CD14-positive monocyte (primary cell): Measurements from ENCODE around the gene TFB1M. TPM values are rescaled to one million over a fixed set of nuclear protein-coding genes. Genes with fewer than 3 reads are reported as not detected.

Experiments used
- DNase-seq, 3 donors: peaks; one replicate each; pipeline ENCODE4 v3.0.0-alpha.2; 2011 to 2022
- H2AFZ ChIP-seq: 2 replicates; pipeline ENCODE4 v1.6.0; 2012; ENCODE audit warnings: mild to moderate bottlenecking, low read depth, low read length, inconsistent platforms; ENCODE audit not compliant: insufficient read depth, poor library complexity, severe bottlenecking
- H3K27ac ChIP-seq, 2 donors: 1 replicate in 1 of 2; 2 replicates in 1 of 2; pipeline ENCODE4 v1.5.1; 2012 to 2013; ENCODE audit warnings: low read length in 2 of 2, control low read depth in 1 of 2, inconsistent platforms in 1 of 2, low read depth in 1 of 2, mild to moderate bottlenecking in 1 of 2
- H3K27me3 ChIP-seq, 2 donors: one replicate each; pipeline versions ENCODE4 v1.6.0 to v1.6.1; 2011 to 2013; ENCODE audit warnings: low read length in 2 of 2; ENCODE audit not compliant: control insufficient read depth in 2 of 2, insufficient read depth in 2 of 2
- H3K36me3 ChIP-seq, 2 donors: replicated peaks in 1 of 2; 1 replicate in 1 of 2; 2 replicates in 1 of 2; pipeline versions ENCODE4 v1.5.1 to v1.6.1; 2012 to 2013; ENCODE audit warnings: low read length in 2 of 2, control low read depth in 1 of 2, inconsistent platforms in 1 of 2, mild to moderate bottlenecking in 1 of 2; ENCODE audit not compliant: insufficient read depth in 2 of 2, control insufficient read depth in 1 of 2
- H3K4me1 ChIP-seq, 2 donors: 1 replicate in 1 of 2; 2 replicates in 1 of 2; pipeline versions ENCODE4 v1.5.1 to v1.6.1; 2012 to 2013; ENCODE audit warnings: low read length in 2 of 2, control low read depth in 1 of 2, inconsistent platforms in 1 of 2, mild to moderate bottlenecking in 1 of 2, moderate library complexity in 1 of 2; ENCODE audit not compliant: insufficient read depth in 2 of 2, control insufficient read depth in 1 of 2
- H3K4me2 ChIP-seq: replicated peaks from 2 replicates; pipeline ENCODE3; 2012; ENCODE audit warnings: low read length, moderate library complexity, mild to moderate bottlenecking; ENCODE audit not compliant: poor library complexity, severe bottlenecking; ENCODE audit errors: extremely low read depth
- H3K4me3 ChIP-seq, 3 experiments: fragments of 200-600 bp in 1 of 3; sonication (generic) in 1 of 3; replicated peaks in 1 of 3; 1 replicate in 2 of 3; 2 replicates in 1 of 3; pipeline ENCODE4 v1.5.1; 2011 to 2013; ENCODE audit warnings: low read length in 3 of 3, mild to moderate bottlenecking in 3 of 3, control low read depth in 2 of 3, low read depth in 2 of 3, inconsistent platforms in 1 of 3, moderate library complexity in 1 of 3
- H3K79me2 ChIP-seq: 2 replicates; pipeline ENCODE4 v1.6.0; 2012; ENCODE audit warnings: mild to moderate bottlenecking, control low read depth, inconsistent platforms, low read length, moderate library complexity; ENCODE audit not compliant: insufficient read depth
- H3K9ac ChIP-seq: 2 replicates; pipeline ENCODE4 v1.6.0; 2017; ENCODE audit warnings: low read length, mild to moderate bottlenecking; ENCODE audit not compliant: insufficient read depth, poor library complexity, severe bottlenecking
- H3K9me3 ChIP-seq, 2 donors: replicated peaks in 1 of 2; 1 replicate in 1 of 2; 2 replicates in 1 of 2; pipeline versions ENCODE4 v1.5.1 to v1.6.1; 2012 to 2013; ENCODE audit warnings: low read length in 2 of 2, control low read depth in 1 of 2; ENCODE audit not compliant: control insufficient read depth in 1 of 2, insufficient read depth in 1 of 2
- H4K20me1 ChIP-seq: 2 replicates; pipeline ENCODE4 v1.6.0; 2012; ENCODE audit warnings: mild to moderate bottlenecking, low read length, control low read depth, moderate library complexity; ENCODE audit not compliant: insufficient read depth
- H3K27ac Mint-ChIP-seq, 7 donors: one replicate each; pipeline ENCODE4 v1.8.0; 2020; ENCODE audit warnings: mild to moderate bottlenecking in 7 of 7, mixed read lengths in 7 of 7, moderate library complexity in 6 of 7, inconsistent platforms in 2 of 7
- H3K27me3 Mint-ChIP-seq, 3 donors: one replicate each; pipeline ENCODE4 v1.8.0; 2021 to 2022; ENCODE audit warnings: low read depth in 3 of 3, mild to moderate bottlenecking in 3 of 3, mixed read lengths in 3 of 3, moderate library complexity in 3 of 3, inconsistent platforms in 1 of 3
- H3K36me3 Mint-ChIP-seq, 2 donors: one replicate each; pipeline ENCODE4 v1.8.0; 2020; ENCODE audit warnings: mixed read lengths in 2 of 2, inconsistent platforms in 1 of 2, mild to moderate bottlenecking in 1 of 2
- H3K4me1 Mint-ChIP-seq: one replicate; pipeline ENCODE4 v1.8.0; 2020; ENCODE audit warnings: mild to moderate bottlenecking, mixed read lengths
- H3K4me3 Mint-ChIP-seq, 2 donors: one replicate each; pipeline ENCODE4 v1.8.0; 2020; ENCODE audit warnings: mild to moderate bottlenecking in 2 of 2, mixed read lengths in 2 of 2, moderate library complexity in 1 of 2
- H3K9me3 Mint-ChIP-seq, 7 donors: one replicate each; pipeline ENCODE4 v1.8.0; 2020 to 2022; ENCODE audit warnings: mixed read lengths in 7 of 7, mild to moderate bottlenecking in 6 of 7, moderate library complexity in 6 of 7, inconsistent platforms in 2 of 7
- WGBS: methylation state at CpG from one replicate; pipeline ENCODE4 v1.1.5; 2013; ENCODE audit warnings: missing lambda C conversion rate; ENCODE audit not compliant: insufficient coverage; 5-methylcytosine and 5-hydroxymethylcytosine counted together
- intact Hi-C, 2 donors: fragments of 100-400 bp; cut with micrococcal nuclease; formaldehyde crosslinking; loops; one replicate each; pipeline versions ENCODE4 v1.15.0 to v1.15.1; 2023
- polyA plus RNA-seq, 3 donors: library from polyadenylated mRNA; depleted of rRNA in 1 of 3; unstranded in 2 of 3; stranded (reverse) in 1 of 3; fragments of 300-500 nt in 2 of 3; fragments of >200 nt in 1 of 3; fragmentation: Illumina TruSeq in 2 of 3; gene quantifications; 1 replicate in 2 of 3; 2 replicates in 1 of 3; pipeline ENCODE4 v1.2.3, GENCODE V29; 2012 to 2021
- TF ChIP-seq, protein P1 (sequence below): fragments of 200-600 bp; IDR thresholded peaks from one replicate; pipeline ENCODE4 v1.8.0; 2022; ENCODE audit warnings: antibody characterized with exemption, mild to moderate bottlenecking

TFB1M gene
- polyA plus RNA-seq, 3 donors, result 4.8 to 5.4 (median 4.8) TPM

DNA sequence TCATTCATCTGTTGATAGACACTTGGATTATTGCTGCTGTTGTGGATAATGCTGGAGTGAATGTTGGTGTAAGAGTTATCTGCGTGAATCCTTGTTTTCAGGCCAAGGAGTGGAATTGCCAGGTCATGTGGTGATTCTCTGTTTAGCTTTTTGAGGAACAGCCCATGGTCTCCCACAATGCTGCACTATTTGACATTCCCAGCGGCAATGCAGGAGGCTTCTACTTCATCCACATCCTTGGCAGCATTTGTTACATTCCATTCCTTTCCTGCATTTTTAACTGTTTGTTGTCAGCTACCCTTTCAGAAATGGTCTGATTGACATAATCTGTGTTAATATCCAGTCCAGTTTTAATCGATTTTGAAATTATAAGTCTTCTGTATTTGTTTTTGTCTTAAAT is 102.2 kb downstream of the TFB1M start:
- H3K4me1 Mint-ChIP-seq, result no peaks in the 10 kb centered on the region
- Histone ChIP-seq H2AFZ (no peak overlapping the region), H3K4me1 (no peaks in the 10 kb centered on the region), H3K4me3 (no peak overlapping the region), H3K79me2 (no peaks in the 10 kb centered on the region), H3K4me2 (no peak overlapping the region), H3K27ac (no peak overlapping the region), H3K27me3 (no peaks in the 10 kb centered on the region), H3K9me3 (no peaks in the 10 kb centered on the region), H4K20me1 (no peaks in the 10 kb centered on the region), H3K9ac (no peak overlapping the region), H3K36me3 (no peaks in the 10 kb centered on the region)
- no peak overlapping the region for H3K27ac Mint-ChIP-seq
- WGBS, result 100% methylated on average over 1 of the region's 3 CpGs
- no peaks in the 10 kb centered on the region for H3K9me3 Mint-ChIP-seq
- H3K36me3 Mint-ChIP-seq, result no peaks in the 10 kb centered on the region
- H3K4me3 Mint-ChIP-seq, result no peak overlapping the region
- TF ChIP-seq, protein P1, sequence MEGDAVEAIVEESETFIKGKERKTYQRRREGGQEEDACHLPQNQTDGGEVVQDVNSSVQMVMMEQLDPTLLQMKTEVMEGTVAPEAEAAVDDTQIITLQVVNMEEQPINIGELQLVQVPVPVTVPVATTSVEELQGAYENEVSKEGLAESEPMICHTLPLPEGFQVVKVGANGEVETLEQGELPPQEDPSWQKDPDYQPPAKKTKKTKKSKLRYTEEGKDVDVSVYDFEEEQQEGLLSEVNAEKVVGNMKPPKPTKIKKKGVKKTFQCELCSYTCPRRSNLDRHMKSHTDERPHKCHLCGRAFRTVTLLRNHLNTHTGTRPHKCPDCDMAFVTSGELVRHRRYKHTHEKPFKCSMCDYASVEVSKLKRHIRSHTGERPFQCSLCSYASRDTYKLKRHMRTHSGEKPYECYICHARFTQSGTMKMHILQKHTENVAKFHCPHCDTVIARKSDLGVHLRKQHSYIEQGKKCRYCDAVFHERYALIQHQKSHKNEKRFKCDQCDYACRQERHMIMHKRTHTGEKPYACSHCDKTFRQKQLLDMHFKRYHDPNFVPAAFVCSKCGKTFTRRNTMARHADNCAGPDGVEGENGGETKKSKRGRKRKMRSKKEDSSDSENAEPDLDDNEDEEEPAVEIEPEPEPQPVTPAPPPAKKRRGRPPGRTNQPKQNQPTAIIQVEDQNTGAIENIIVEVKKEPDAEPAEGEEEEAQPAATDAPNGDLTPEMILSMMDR, result no peak
- DNase-seq, result no peak
- peaks cover 2 to 6% (median 5%) of the 10 kb centered on the region in 3 donors for H3K27me3 Mint-ChIP-seq
- intact Hi-C loops, result no loop called here

DNA sequence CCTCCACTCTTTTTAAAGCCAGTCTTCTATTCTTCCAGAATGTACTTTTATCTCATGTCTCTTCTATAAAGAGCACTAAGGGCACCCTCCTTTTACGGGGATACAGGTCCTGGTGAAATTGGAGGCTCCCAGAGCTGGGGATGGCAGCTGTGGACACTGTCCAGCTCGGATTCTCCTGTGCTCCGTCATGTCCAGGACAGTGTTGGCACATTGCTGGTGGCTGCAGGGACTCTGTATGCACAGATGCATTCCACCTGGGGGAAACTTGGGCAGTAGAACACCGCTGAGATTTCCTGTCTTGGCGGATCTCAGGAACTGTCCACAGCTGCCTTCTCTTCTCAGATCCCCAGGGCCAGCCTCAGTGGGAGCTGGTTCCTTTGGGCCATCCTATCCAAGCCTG is 107.1 kb downstream of the TFB1M start:
- Histone ChIP-seq H4K20me1 (no peaks in the 10 kb centered on the region), H3K4me1 (no peaks in the 10 kb centered on the region), H3K4me3 (no peak overlapping the region), H3K27ac (no peak overlapping the region), H3K36me3 (no peaks in the 10 kb centered on the region), H3K9me3 (no peaks in the 10 kb centered on the region), H3K9ac (no peak overlapping the region), H3K79me2 (no peaks in the 10 kb centered on the region), H3K4me2 (no peak overlapping the region), H3K27me3 (no peaks in the 10 kb centered on the region), H2AFZ (no peak overlapping the region)
- no peaks in the 10 kb centered on the region for H3K4me1 Mint-ChIP-seq
- 98% methylated on average over 5 of the region's 5 CpGs for WGBS
- no peak overlapping the region for H3K4me3 Mint-ChIP-seq
- no peaks in the 10 kb centered on the region for H3K9me3 Mint-ChIP-seq
- DNase-seq, result no peak
- intact Hi-C loops, result no loop called here
- peaks cover 0 to 2% (median 0%) of the 10 kb centered on the region in 3 donors for H3K27me3 Mint-ChIP-seq
- TF ChIP-seq, protein P1, result no peak
- no peaks in the 10 kb centered on the region for H3K36me3 Mint-ChIP-seq
- H3K27ac Mint-ChIP-seq, result no peak overlapping the region

Other genes starting within 250 kb of the TFB1M start
- gene CLDN20, start 50.5 kb downstream of the TFB1M start, polyA plus RNA-seq, result not detected
- not detected for gene NOX3, start 141.4 kb upstream of the TFB1M start, polyA plus RNA-seq